Esophagus muscularis mucosa (tissue), 4 donors: Measurements from ENCODE around the gene PLCL1.

Experiments used
- CTCF ChIP-seq, 3 experiments: fragments of 200-600 bp in 2 of 3; fragments of 450-650 bp in 1 of 3; sonication (generic) in 2 of 3; IDR thresholded peaks; one replicate each; pipeline ENCODE4 v1.5.1; 2017 to 2019; ENCODE audit warnings: antibody characterized with exemption in 3 of 3, mild to moderate bottlenecking in 2 of 3, moderate library complexity in 1 of 3
- EP300 ChIP-seq: sonication (generic); formaldehyde crosslinking; IDR thresholded peaks from one replicate; pipeline ENCODE4 v1.6.1; 2017; ENCODE audit warnings: antibody characterized with exemption
- POLR2AphosphoS5 ChIP-seq, 2 donors: sonication (generic); formaldehyde crosslinking; IDR thresholded peaks; one replicate each; pipeline ENCODE4 v1.6.1; 2017; ENCODE audit warnings: antibody characterized with exemption in 2 of 2

- no peak for TF ChIP-seq CTCF (IDR thresholded peaks at IDR 0.05)
- TF ChIP-seq EP300, result no peak
- TF ChIP-seq POLR2AphosphoS5 (IDR thresholded peaks at IDR 0.05), result no peak
These were observed 9.1 kb upstream of the PLCL1 start for GRCh38 chr2:197795277-197795676.
